SHP77 treated with DMSO at 0.1 percent for 48 hours (cell line): ENCODE measurements around the gene CTSS.
"Not testable (repeated sequence)": the region's sequence is repeated elsewhere in the genome, so short reads cannot be mapped to it uniquely, and the experiment has no call there.

Source experiments
- DNase-seq: peaks from one replicate; lab custom pipeline; 2025; lab: John Stamatoyannopoulos, UW

The CTSS gene

GRCh38 chr1:150775276-150775675 lies 9.7 kb upstream of the CTSS start:
- no peak for DNase-seq

GRCh38 chr1:150772326-150772725 lies 6.7 kb upstream of the CTSS start:
- no peak for DNase-seq

GRCh38 chr1:150767704-150768103 lies 2.1 kb upstream of the CTSS start:
- not testable (repeated sequence) for DNase-seq

GRCh38 chr1:150765977-150766301 lies 361 bp upstream of the CTSS start:
- not testable (repeated sequence) for DNase-seq

GRCh38 chr1:150764617-150765101 lies 919 bp downstream of the CTSS start:
- no peak for DNase-seq

GRCh38 chr1:150763018-150763417 lies 2.6 kb downstream of the CTSS start:
- no peak for DNase-seq

GRCh38 chr1:150762552-150762951 lies 3.0 kb downstream of the CTSS start:
- DNase-seq: no peak

GRCh38 chr1:150761801-150762200 lies 3.8 kb downstream of the CTSS start:
- no peak for DNase-seq

- DNase-seq: no peak
Observed at GRCh38 chr1:150760013-150760412, 5.6 kb downstream of the CTSS start.

- DNase-seq: no peak
Observed at GRCh38 chr1:150753416-150753815, 12.2 kb downstream of the CTSS start.

GRCh38 chr1:150751443-150751842 lies 14.1 kb downstream of the CTSS start:
- no peak for DNase-seq

GRCh38 chr1:150749720-150750311 lies 15.8 kb downstream of the CTSS start:
- DNase-seq: no peak

- no peak for DNase-seq
Observed at GRCh38 chr1:150748878-150749719, 16.5 kb downstream of the CTSS start.

- DNase-seq: no peak
Observed at GRCh38 chr1:150730130-150730721, 35.4 kb downstream of the CTSS start.

- no peak for DNase-seq
Observed at GRCh38 chr1:150724336-150724735, 41.2 kb downstream of the CTSS start.

- no peak for DNase-seq
Observed at GRCh38 chr1:150720703-150721102, 44.9 kb downstream of the CTSS start, which contains the start of gene HORMAD1. HORMAD1 (minus strand) TSS chr1:150720895; CDS start chr1:150719505, 1,390 bp downstream.

- DNase-seq: no peak
Observed at GRCh38 chr1:150720098-150720497, 45.5 kb downstream of the CTSS start.

- no peak for DNase-seq
Observed at GRCh38 chr1:150718225-150718891, 47.2 kb downstream of the CTSS start.

- DNase-seq: not testable (repeated sequence)
Observed at GRCh38 chr1:150709031-150709430, 56.5 kb downstream of the CTSS start.

- no peak for DNase-seq
Observed at GRCh38 chr1:150708595-150708994, 57.0 kb downstream of the CTSS start.

GRCh38 chr1:150706091-150706490 lies 59.5 kb downstream of the CTSS start:
- no peak for DNase-seq

GRCh38 chr1:150703427-150703826 lies 62.2 kb downstream of the CTSS start:
- no peak for DNase-seq
